ENCODE results near the gene ST3GAL3.

DNA sequence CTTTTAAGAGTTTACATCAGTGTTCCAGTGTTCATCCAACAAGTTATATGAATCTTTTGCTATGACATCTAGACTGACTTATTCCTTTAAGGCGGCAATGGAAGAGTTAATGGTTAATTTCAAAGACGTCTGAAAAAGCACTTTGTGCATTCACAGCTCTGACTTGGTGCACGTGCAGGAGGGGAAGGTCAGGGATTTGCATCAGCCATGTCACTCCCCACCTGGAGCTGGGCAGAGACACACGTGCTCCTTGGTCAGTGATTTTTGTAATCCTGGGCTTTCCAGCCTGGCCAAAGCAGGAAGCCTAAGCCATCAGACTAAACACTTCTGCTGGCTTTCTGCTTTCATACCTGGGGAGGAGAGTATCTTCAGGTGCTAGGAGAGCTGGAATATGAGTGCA, 96.3 kb downstream of the ST3GAL3 start:
- TF ChIP-seq, protein P1, sequence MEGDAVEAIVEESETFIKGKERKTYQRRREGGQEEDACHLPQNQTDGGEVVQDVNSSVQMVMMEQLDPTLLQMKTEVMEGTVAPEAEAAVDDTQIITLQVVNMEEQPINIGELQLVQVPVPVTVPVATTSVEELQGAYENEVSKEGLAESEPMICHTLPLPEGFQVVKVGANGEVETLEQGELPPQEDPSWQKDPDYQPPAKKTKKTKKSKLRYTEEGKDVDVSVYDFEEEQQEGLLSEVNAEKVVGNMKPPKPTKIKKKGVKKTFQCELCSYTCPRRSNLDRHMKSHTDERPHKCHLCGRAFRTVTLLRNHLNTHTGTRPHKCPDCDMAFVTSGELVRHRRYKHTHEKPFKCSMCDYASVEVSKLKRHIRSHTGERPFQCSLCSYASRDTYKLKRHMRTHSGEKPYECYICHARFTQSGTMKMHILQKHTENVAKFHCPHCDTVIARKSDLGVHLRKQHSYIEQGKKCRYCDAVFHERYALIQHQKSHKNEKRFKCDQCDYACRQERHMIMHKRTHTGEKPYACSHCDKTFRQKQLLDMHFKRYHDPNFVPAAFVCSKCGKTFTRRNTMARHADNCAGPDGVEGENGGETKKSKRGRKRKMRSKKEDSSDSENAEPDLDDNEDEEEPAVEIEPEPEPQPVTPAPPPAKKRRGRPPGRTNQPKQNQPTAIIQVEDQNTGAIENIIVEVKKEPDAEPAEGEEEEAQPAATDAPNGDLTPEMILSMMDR (IDR thresholded peaks at IDR 0.05; ENCODE audit: insufficient read depth, low read length) = no peak
- TF ChIP-seq POLR2AphosphoS5 (IDR thresholded peaks at IDR 0.05; ENCODE audit: low read depth) (no peak), SPI1 (IDR thresholded peaks at IDR 0.05; ENCODE audit: borderline replicate concordance, low read depth) (no peak)

Data from HL-60 (cell line).